ENCODE measurements around the gene FAM174B. TPM values are rescaled to one million over a fixed set of nuclear protein-coding genes. Genes with fewer than 3 reads are reported as not detected.

Gene FAM174B
- total RNA-seq = 1.8 and 1.9 TPM in 2 replicates
- total RNA-seq (2013) = 2.1 TPM
- polyA plus RNA-seq = 0.03 and 0.79 TPM in 2 replicates
- polyA minus RNA-seq = 1.7 TPM in 1 of 2 replicates, not detected in the other

DNA sequence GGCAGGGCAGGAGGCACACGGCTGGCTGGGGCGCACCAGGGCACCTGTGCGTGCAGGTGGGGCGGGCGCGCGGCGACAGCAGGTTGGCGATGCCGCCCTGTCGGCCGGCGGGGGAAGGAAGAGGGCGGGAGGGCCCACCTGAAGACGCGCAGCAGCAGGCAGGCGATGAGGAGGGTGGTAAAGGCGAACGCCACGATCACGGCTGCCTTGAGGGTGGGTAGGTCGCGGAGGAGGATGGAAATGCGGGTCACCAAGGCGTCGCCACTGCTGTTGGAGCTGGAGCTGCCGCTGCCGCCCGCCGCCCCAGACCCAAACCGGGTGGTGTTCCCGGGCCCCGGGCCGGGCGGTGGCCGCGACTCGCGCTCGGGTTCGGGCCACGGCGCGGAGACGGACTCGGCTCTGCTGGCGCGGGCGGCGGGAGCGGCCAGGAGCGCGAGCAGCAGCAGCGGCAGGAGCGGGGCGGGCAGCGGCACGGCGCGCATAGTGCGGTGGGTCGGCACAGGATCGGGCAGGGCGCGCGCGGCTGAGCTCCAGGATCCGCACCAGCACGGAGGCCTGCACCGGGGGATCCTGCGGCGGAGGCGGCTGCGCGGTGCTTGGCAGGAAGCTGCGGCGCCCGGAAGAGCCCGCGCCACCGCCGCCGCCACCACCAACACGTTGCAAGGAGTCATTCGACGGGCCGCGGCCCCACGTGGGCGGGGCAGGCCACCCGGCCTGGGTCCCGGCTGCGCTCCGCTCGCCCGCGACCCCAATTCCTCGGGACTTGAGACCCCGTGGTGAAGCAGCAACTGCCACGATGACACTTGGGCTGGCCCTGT lies at the start of gene FAM174B:
Gene FAM174B (minus strand): TSS at position 598 of the 818 bp plus-strand sequence.
- peaks cover 13% of the 10 kb centered on the region for H3K4me1 Mint-ChIP-seq
- intact Hi-C loops (cut with micrococcal nuclease) = no loop called here
- peaks cover 5% of the 10 kb centered on the region for H3K9me3 Mint-ChIP-seq (ENCODE audit: insufficient read depth)
- TF ChIP-seq, protein P1, sequence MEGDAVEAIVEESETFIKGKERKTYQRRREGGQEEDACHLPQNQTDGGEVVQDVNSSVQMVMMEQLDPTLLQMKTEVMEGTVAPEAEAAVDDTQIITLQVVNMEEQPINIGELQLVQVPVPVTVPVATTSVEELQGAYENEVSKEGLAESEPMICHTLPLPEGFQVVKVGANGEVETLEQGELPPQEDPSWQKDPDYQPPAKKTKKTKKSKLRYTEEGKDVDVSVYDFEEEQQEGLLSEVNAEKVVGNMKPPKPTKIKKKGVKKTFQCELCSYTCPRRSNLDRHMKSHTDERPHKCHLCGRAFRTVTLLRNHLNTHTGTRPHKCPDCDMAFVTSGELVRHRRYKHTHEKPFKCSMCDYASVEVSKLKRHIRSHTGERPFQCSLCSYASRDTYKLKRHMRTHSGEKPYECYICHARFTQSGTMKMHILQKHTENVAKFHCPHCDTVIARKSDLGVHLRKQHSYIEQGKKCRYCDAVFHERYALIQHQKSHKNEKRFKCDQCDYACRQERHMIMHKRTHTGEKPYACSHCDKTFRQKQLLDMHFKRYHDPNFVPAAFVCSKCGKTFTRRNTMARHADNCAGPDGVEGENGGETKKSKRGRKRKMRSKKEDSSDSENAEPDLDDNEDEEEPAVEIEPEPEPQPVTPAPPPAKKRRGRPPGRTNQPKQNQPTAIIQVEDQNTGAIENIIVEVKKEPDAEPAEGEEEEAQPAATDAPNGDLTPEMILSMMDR (IDR thresholded peaks at IDR 0.05) = no peak
- TF ChIP-seq EZH2 (IDR thresholded peaks at IDR 0.05; ENCODE audit: borderline replicate concordance, insufficient read depth, low read depth, low read length, poor library complexity, severe bottlenecking) = no peak
- ChIA-PET CTCF (no interaction called here), POLR2A (no interaction called here)
- no peaks in the 10 kb centered on the region for H3K36me3 ChIP-seq (replicated peaks in 1 of 2; ENCODE audit: control extremely low read depth in 1 of 2, control insufficient read depth in 1 of 2, extremely low read depth in 1 of 2, insufficient read depth in 2 of 2, low read length in 1 of 2)
- H3K27me3 Mint-ChIP-seq = peaks cover 51% of the 10 kb centered on the region
- no peak for DNase-seq
- H3K4me1 ChIP-seq (ENCODE audit: control insufficient read depth in 2 of 2, insufficient read depth in 2 of 2, low read length in 2 of 2) = no peaks in the 10 kb centered on the region
- peaks cover 0 to 4% (median 0%) of the 10 kb centered on the region in 3 donors for H3K9me3 ChIP-seq (ENCODE audit: control extremely low read depth in 1 of 3, control insufficient read depth in 2 of 3, insufficient read depth in 1 of 3, low read length in 2 of 3)
- H3K9ac ChIP-seq (ENCODE audit: low read length) = no peak within 1 kb of the TSS
- peak within 1 kb of the TSS; percentile 53 for H3K4me2 ChIP-seq (replicated peaks; ENCODE audit: low read depth, low read length, poor library complexity, severe bottlenecking)
- WGBS (ENCODE audit: insufficient coverage) = 3% methylated on average over 94 of the region's 100 CpGs
- no peak within 1 kb of the TSS for H3K27ac Mint-ChIP-seq
- H3K4me3 Mint-ChIP-seq = peak within 1 kb of the TSS; percentile 53
- no peaks in the 10 kb centered on the region for H4K20me1 ChIP-seq (ENCODE audit: control insufficient read depth, insufficient read depth, low read length, poor library complexity, severe bottlenecking)
- no peaks in the 10 kb centered on the region for H3K79me2 ChIP-seq (ENCODE audit: control insufficient read depth, insufficient read depth, low read length)
- peaks cover 0 to 40% (median 7%) of the 10 kb centered on the region in 4 experiments for H3K27me3 ChIP-seq (replicated peaks in 1 of 4; ENCODE audit: control extremely low read depth in 1 of 4, control insufficient read depth in 3 of 4, insufficient read depth in 4 of 4, low read length in 3 of 4)
- no peak within 1 kb of the TSS for H3K27ac ChIP-seq (ENCODE audit: low read length in 2 of 2)
- no peak for ATAC-seq (ENCODE audit: low read depth)
- no peak within 1 kb of the TSS for H3K4me3 ChIP-seq (ENCODE audit: control extremely low read depth in 1 of 5, extremely low read depth in 1 of 5, insufficient read depth in 1 of 5, low read depth in 2 of 5, low read length in 4 of 5)
- no peak within 1 kb of the TSS for H2AFZ ChIP-seq (ENCODE audit: insufficient read depth, low read depth, low read length, poor library complexity, severe bottlenecking)

DNA sequence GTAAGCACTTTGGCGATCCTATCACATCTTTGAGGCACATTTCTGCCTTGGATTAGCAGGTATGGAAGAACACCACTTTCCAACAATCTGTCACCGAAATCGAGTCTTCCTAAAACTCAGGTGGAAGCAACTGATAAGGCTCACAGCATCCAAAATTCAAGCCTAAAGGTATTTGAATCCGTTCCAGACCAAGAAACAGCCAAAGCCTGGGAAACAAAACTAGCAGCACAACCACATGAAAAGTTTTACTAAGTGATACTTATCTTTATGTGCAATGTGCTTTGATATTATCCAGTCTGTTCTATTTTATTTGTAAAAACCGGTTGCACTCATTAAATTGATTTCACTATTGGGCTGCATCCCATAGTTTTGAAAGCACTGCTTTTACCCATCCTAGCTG lies 40.5 kb upstream of the FAM174B start:
- ChIA-PET CTCF (no interaction called here), POLR2A (no interaction called here)
- Histone ChIP-seq H3K27me3 (replicated peaks in 1 of 4; ENCODE audit: control extremely low read depth in 1 of 4, control insufficient read depth in 3 of 4, insufficient read depth in 4 of 4, low read length in 3 of 4) (no peaks in the 10 kb centered on the region), H3K79me2 (ENCODE audit: control insufficient read depth, insufficient read depth, low read length) (no peaks in the 10 kb centered on the region), H3K27ac (ENCODE audit: low read length in 2 of 2) (no peak overlapping the region), H3K4me2 (replicated peaks; ENCODE audit: low read depth, low read length, poor library complexity, severe bottlenecking) (no peak overlapping the region), H2AFZ (ENCODE audit: insufficient read depth, low read depth, low read length, poor library complexity, severe bottlenecking) (no peak overlapping the region), H3K36me3 (replicated peaks in 1 of 2; ENCODE audit: control extremely low read depth in 1 of 2, control insufficient read depth in 1 of 2, extremely low read depth in 1 of 2, insufficient read depth in 2 of 2, low read length in 1 of 2) (no peaks in the 10 kb centered on the region), H3K9ac (ENCODE audit: low read length) (no peak overlapping the region), H3K9me3 (ENCODE audit: control extremely low read depth in 1 of 3, control insufficient read depth in 2 of 3, insufficient read depth in 1 of 3, low read length in 2 of 3) (peaks cover 0 to 1% (median 0%) of the 10 kb centered on the region in 3 donors), H4K20me1 (ENCODE audit: control insufficient read depth, insufficient read depth, low read length, poor library complexity, severe bottlenecking) (no peaks in the 10 kb centered on the region), H3K4me1 (ENCODE audit: control insufficient read depth in 2 of 2, insufficient read depth in 2 of 2, low read length in 2 of 2) (no peaks in the 10 kb centered on the region), H3K4me3 (ENCODE audit: control extremely low read depth in 1 of 5, extremely low read depth in 1 of 5, insufficient read depth in 1 of 5, low read depth in 2 of 5, low read length in 4 of 5) (no peak overlapping the region)
- H3K4me1 Mint-ChIP-seq = no peaks in the 10 kb centered on the region
- 88% methylated on average over 2 of the region's 5 CpGs for WGBS (ENCODE audit: insufficient coverage)
- TF ChIP-seq, protein P1 (IDR thresholded peaks at IDR 0.05) = no peak
- TF ChIP-seq EZH2 (IDR thresholded peaks at IDR 0.05; ENCODE audit: borderline replicate concordance, insufficient read depth, low read depth, low read length, poor library complexity, severe bottlenecking) = no peak
- no peak for ATAC-seq (ENCODE audit: low read depth)
- H3K9me3 Mint-ChIP-seq (ENCODE audit: insufficient read depth) = peaks cover 3% of the 10 kb centered on the region
- no peak for DNase-seq
- intact Hi-C loops (cut with micrococcal nuclease) = no loop called here
- H3K27me3 Mint-ChIP-seq = peaks cover 16% of the 10 kb centered on the region
- no peak overlapping the region for H3K27ac Mint-ChIP-seq
- H3K4me3 Mint-ChIP-seq = no peak overlapping the region
